ENCODE results near the gene ETV1. TPM values are rescaled to one million over a fixed set of nuclear protein-coding genes. Genes with fewer than 3 reads are reported as not detected.

The ETV1 gene
- total and polyA plus RNA-seq, 9 donors = 0.60 to 6.3 (median 2.3) TPM

GRCh38 chr7:13848681-13849131 lies 140.8 kb downstream of the ETV1 start:
- Histone ChIP-seq H3K9me3 (no peaks in the 10 kb centered on the region), H3K4me1 (ENCODE audit: insufficient read depth) (no peaks in the 10 kb centered on the region), H3K4me3 (no peak overlapping the region), H3K36me3 (no peaks in the 10 kb centered on the region), H3K27me3 (no peaks in the 10 kb centered on the region), H3K27ac (no peak overlapping the region)
- TF ChIP-seq POLR2A (IDR thresholded peaks at IDR 0.05) = no peak
- TF ChIP-seq EP300 (IDR thresholded peaks at IDR 0.05) = no peak
- TF ChIP-seq CTCF (IDR thresholded peaks at IDR 0.05) = no peak
- no peak for DNase-seq
- intact Hi-C loops (cut with DNase I) = no loop called here
- 54 to 57% (median 57%) methylated on average over 5 of the region's 5 CpGs for WGBS, 3 donors

- H3K9me3 ChIP-seq = no peaks in the 10 kb centered on the region
- H3K36me3 ChIP-seq = no peaks in the 10 kb centered on the region
- H3K4me3 ChIP-seq = no peak overlapping the region
- no peak for DNase-seq
- no peak overlapping the region for H3K27ac ChIP-seq
- 85 to 95% (median 89%) methylated on average over 4 of the region's 4 CpGs for WGBS, 3 donors
- H3K4me1 ChIP-seq (ENCODE audit: insufficient read depth) = no peaks in the 10 kb centered on the region
- intact Hi-C loops (cut with DNase I) = no loop called here
- H3K27me3 ChIP-seq = no peaks in the 10 kb centered on the region
- no peak for TF ChIP-seq CTCF (IDR thresholded peaks at IDR 0.05)
- TF ChIP-seq POLR2A (IDR thresholded peaks at IDR 0.05) = no peak
- no peak for TF ChIP-seq EP300 (IDR thresholded peaks at IDR 0.05)
These were observed 143.1 kb downstream of the ETV1 start for GRCh38 chr7:13846386-13846785.

- H3K4me1 ChIP-seq (ENCODE audit: insufficient read depth) = no peaks in the 10 kb centered on the region
- DNase-seq = no peak
- intact Hi-C loops (cut with DNase I) = no loop called here
- TF ChIP-seq EP300 (IDR thresholded peaks at IDR 0.05) (no peak), CTCF (IDR thresholded peaks at IDR 0.05) (no peak), POLR2A (IDR thresholded peaks at IDR 0.05) (no peak)
- no peaks in the 10 kb centered on the region for H3K36me3 ChIP-seq
- H3K9me3 ChIP-seq = no peaks in the 10 kb centered on the region
- no peak overlapping the region for H3K4me3 ChIP-seq
- H3K27ac ChIP-seq = no peak overlapping the region
- H3K27me3 ChIP-seq = no peaks in the 10 kb centered on the region
- 44 to 54% (median 51%) methylated on average over 3 of the region's 3 CpGs for WGBS, 3 donors
These were observed 143.9 kb downstream of the ETV1 start for GRCh38 chr7:13845601-13846000.

- no peak for DNase-seq
These were observed 144.5 kb downstream of the ETV1 start for GRCh38 chr7:13844954-13845353.

More at GRCh38 chr7:13844954-13845353, 144.5 kb downstream of the ETV1 start:
- Histone ChIP-seq H3K27me3 (no peaks in the 10 kb centered on the region), H3K36me3 (no peaks in the 10 kb centered on the region), H3K27ac (no peak overlapping the region), H3K4me3 (no peak overlapping the region), H3K9me3 (no peaks in the 10 kb centered on the region), H3K4me1 (ENCODE audit: insufficient read depth) (no peaks in the 10 kb centered on the region)
- intact Hi-C loops (cut with DNase I) = no loop called here
- TF ChIP-seq POLR2A (IDR thresholded peaks at IDR 0.05) (no peak), EP300 (IDR thresholded peaks at IDR 0.05) (no peak), CTCF (IDR thresholded peaks at IDR 0.05) (no peak)
- WGBS, 3 donors = 70 to 79% (median 71%) methylated on average over 2 of the region's 2 CpGs
